LHCN-M2 (cell line): ENCODE data around the gene SFT2D2. TPM values are rescaled to one million over a fixed set of nuclear protein-coding genes. Genes with fewer than 3 reads are reported as not detected.
"Not testable (repeated sequence)": the region's sequence is repeated elsewhere in the genome, so short reads cannot be mapped to it uniquely, and the experiment has no call there.

Experiments
- DNase-seq: peaks from one replicate; pipeline ENCODE4 v3.0.0-alpha.2; 2012; ENCODE audit warnings: low read depth
- polyA plus RNA-seq: library from polyadenylated mRNA; unstranded; fragments of >200 nt; gene quantifications from one replicate; pipeline ENCODE4 v1.2.1, GENCODE V29; 2012; ENCODE audit warnings: missing spikeins
- total RNA-seq: library from RNA; depleted of rRNA; stranded (reverse); fragments of >200 nt; gene quantifications from 2 replicates; pipeline ENCODE4 v1.2.3, GENCODE V29; 2014; rRNA removed

Gene SFT2D2
- 31.1 and 37.4 TPM in 2 replicates for total RNA-seq
- 9.4 TPM for polyA plus RNA-seq

DNA sequence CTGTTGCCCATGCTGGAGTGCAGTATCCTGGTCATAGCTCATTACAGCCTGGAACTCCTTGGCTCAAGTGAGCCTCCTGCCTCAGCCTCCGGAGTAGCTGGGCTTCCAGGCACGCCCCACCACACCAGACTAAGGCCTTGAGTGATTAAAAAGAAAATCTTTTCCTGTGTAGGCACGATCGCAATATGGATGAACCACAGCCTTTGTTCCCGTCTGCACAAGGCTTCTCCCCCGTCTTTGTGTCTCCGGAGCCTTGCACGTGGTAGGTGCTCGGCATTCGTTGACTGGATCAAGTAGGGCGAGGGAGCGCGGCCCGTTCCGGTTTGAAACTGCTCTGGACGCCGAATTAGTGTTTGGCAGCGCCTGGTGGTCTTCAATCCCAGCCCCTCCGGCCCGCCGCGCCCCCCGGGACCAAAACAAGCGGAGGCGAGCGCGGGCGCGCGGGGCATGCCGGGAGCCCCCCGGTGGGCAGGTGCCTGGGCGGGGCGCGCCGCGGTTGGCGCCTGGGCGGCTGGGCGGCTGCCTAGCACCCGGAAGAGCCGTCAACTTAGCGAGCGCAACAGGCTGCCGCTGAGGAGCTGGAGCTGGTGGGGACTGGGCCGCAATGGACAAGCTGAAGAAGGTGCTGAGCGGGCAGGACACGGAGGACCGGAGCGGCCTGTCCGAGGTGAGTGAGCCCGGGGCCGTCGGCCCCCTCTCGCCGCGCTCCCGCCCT is at the start of gene SFT2D2:
TSS of gene SFT2D2 (plus strand) at position 529 of the 715 bp plus-strand sequence. CDS start at position 605, 76 bp downstream.
- peak; percentile 69 for DNase-seq

GRCh38 chr1:168178227-168178637 is 47.6 kb upstream of the SFT2D2 start:
- DNase-seq = no peak

DNA sequence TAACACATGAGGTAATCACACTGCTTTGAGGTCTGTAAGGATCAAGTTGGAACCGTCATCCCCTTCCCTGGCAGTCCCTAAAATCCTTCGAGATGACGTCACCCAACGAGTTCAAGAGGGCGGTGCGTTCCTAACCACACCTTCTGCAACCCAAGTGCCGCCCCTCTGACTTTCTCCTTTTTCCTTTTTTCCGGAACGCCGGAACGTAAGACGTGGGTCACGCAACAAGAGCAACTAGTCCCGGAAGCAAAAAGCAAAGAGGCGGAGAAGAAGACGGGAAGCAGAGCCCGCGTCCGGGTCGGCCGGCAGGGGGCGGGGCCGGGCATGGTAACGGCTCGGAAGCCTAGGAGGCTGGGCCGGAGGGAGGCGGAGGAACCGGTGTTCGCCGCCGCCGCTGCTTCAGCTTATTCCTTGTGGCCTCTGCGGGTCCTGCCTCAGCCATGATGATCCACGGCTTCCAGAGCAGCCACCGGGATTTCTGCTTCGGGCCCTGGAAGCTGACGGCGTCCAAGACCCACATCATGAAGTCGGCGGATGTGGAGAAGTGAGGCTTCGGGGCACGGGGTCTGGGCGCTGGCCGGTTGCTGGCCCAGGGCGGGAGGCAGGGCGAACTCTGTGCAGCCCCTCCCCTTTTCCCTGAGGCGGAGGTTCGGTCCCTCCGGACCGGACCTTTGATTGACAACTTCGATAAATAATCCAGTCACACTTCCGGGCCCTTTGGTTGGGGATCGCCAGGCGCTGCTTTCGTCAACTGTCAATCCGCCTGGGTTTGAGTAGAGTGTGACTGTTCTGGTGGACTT is 47.0 kb upstream of the SFT2D2 start, which contains the start of gene TIPRL:
TSS of gene TIPRL (plus strand) at position 325 of the 800 bp plus-strand sequence. CDS start at position 441, 116 bp downstream.
- peak; percentile 99 for DNase-seq

- DNase-seq = peak; percentile 37
Measured at GRCh38 chr1:168179438-168180147, 46.2 kb upstream of the SFT2D2 start.

GRCh38 chr1:168180148-168180524 is 45.7 kb upstream of the SFT2D2 start:
- no peak for DNase-seq

DNA sequence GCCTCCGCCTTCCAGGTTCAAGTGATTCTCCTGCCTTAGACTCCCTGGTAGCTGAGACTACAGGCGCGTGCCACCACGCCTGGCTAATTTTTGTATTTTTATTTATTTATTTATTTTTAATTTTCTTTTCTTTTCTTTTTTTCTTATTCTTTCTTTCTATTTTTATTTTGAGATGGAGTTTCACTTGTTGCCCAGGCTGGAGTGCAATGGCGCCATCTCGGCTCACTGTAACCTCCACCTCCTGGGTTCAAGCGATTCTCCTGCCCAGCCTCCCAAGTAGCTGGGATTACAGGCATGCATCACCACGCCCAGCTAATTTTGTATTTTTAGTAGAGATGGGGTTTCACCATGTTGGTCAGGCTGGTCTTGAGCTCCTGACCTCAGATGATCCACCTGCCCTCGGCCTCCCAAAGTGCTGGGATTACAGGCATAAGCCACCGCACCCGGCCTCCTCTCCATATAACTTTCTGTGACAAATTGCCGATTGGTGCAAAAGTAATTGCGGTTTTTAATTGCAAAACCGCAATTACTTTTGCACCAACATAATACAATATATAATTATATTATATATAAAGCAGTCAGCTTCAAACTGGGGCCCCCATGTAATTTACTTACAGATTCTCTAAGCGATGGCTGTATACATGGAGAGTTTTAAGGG is 44.6 kb upstream of the SFT2D2 start:
- not testable (repeated sequence) for DNase-seq

DNA sequence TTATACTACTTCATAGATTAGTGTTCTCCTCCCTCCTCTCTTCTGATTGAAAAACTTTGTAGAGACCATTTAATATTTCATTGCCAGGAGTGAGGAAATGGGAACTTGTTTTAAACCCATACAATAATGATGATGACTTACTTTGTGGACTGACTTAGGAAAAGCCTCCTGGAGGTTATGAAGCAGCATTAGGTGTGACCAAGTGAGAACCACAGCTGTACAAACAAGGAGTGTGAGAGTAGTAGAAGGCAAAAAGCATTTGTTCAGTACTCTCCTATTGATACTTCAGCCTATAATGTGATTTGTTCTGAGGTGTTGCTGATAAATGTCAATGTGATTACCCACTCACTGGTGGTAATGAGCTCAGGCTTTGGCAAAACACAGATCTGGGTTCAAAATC is 38.6 kb upstream of the SFT2D2 start:
- DNase-seq = no peak

GRCh38 chr1:168190403-168190802 is 35.4 kb upstream of the SFT2D2 start:
- DNase-seq = no peak

- DNase-seq = no peak
Measured at GRCh38 chr1:168195199-168196135, 30.3 kb upstream of the SFT2D2 start.

- peak; percentile 31 for DNase-seq
Measured at GRCh38 chr1:168199056-168199455, 26.7 kb upstream of the SFT2D2 start.

GRCh38 chr1:168202941-168203654 is 22.7 kb upstream of the SFT2D2 start:
- DNase-seq = no peak

DNA sequence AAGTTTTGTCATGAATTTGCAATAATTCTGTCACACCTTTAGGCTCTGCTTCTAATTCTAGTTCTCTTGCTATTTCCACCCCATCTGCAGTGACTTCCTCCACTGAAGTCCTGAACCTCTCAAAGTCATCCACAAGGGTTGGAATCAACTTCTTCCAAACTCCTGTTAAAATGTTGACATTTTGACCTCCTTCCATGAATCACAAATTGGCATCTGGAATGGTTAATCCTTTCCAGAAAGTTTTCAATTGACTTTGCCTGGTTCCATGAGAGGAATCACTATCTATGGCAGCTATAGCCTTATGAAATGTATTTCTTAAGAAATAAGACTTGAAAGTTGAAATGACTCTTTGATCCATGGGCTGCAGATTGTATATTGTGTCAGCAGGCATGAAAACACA is 19.7 kb upstream of the SFT2D2 start:
- no peak for DNase-seq

DNA sequence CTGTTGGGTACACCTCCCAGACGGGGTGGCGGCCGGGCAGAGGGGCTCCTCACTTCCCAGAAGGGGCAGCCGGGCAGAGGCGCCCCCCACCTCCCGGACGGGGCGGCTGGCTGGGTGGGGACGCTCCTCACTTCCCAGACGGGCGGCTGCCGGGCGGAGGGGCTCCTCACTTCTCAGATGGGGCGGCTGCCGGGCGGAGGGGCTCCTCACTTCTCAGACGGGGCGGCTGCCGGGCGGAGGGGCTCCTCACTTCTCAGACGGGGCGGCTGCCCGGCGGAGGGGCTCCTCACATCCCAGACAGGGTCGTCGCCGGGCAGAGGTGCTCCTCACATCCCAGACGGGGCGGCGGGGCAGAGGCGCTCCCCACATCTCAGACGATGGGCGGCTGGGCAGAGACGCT is 18.1 kb upstream of the SFT2D2 start:
- not testable (repeated sequence) for DNase-seq

- DNase-seq = no peak
Measured at GRCh38 chr1:168210312-168210711, 15.5 kb upstream of the SFT2D2 start.

DNA sequence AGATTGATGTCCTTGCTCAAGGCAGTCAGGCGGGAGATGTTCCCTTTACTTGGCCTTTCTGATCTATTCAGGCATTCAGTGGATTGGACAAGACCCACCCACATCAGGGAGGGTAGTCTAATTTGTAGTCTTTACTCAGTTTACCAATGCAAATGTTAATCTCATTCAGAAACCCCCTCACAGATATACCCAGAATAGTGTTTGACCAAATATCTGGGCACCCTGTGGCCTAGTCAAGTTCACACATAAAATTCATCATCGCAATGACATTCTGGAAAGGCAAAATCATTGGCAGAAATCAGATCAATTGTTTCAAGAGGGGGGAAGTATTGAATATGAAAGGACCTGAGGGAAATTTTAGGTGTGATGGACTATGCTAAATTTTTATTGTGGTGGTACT is 12.5 kb upstream of the SFT2D2 start:
- no peak for DNase-seq

DNA sequence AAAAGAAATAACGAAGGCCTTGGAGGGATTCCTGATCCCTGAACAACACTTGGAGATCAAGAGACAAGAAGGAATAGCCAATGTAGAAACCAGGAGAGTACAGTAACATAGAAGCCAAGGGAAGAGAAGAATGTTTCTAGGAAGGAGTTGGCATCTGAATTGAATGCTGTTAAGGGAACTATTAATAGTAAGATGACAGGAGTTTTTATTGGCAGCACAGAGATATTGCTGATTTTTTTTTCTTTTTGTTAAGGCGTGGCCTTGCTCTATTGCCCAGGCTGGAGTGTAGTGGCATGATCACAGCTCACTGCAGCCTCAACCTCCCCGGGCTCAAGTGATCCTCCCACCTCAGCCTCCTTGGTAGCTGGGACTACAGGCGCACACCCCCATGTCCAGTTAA is 9.6 kb upstream of the SFT2D2 start:
- DNase-seq = no peak

GRCh38 chr1:168217664-168218063 is 8.1 kb upstream of the SFT2D2 start:
- no peak for DNase-seq

- no peak for DNase-seq
Measured at GRCh38 chr1:168218658-168219057, 7.1 kb upstream of the SFT2D2 start.

GRCh38 chr1:168220470-168220871 is 5.3 kb upstream of the SFT2D2 start:
- DNase-seq = no peak

DNA sequence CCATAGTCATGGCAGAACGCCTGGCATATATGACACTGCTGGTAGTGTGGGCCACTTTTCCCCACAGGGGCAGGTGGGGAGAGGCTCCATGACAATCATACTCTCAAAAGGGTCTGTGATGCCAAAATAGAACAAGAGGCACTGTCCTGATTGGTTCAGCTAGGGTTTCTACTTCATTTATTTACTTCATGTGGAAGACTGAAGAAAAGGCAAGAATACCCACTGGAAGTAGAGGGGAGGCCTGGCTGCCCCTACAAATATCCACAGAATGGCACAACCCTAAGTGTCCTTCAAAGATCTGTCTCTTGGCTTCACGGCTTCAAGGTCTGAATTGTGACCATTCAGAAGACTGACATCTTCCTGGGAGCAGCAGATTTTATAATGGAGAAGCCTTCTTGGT is 4.5 kb upstream of the SFT2D2 start:
- no peak for DNase-seq
